Measurements from ENCODE around the gene DPH7. TPM values are rescaled to one million over a fixed set of nuclear protein-coding genes. Genes with fewer than 3 reads are reported as not detected.
"Not testable (repeated sequence)": the region's sequence is repeated elsewhere in the genome, so short reads cannot be mapped to it uniquely, and the experiment has no call there.

Gene DPH7
- total RNA-seq = 51.7 and 51.9 TPM in 2 replicates

- Mint-ChIP-seq H3K27ac (peak within 1 kb of the TSS; percentile 72), H3K4me3 (peak within 1 kb of the TSS; percentile 88), H3K36me3 (ENCODE audit: low read depth) (peaks cover 37% of the 10 kb centered on the region), H3K4me1 (peaks cover 29% of the 10 kb centered on the region), H3K27me3 (no peaks in the 10 kb centered on the region), H3K9me3 (no peaks in the 10 kb centered on the region)
- DNase-seq = peak; percentile 99
- intact Hi-C loops (cut with micrococcal nuclease) = loop anchor here (2.0 kb wide), 2 partner anchors 28 to 40 kb away; partner anchors contain the start of genes EHMT1, MRPL41 and PNPLA7
These were observed at the start of gene DPH7 for GRCh38 chr9:137578518-137579258. Gene DPH7, minus strand, starts transcription at chr9:137578925. Its CDS starts 148 bp downstream, at chr9:137578777.

- intact Hi-C loops (cut with micrococcal nuclease); H3K9me3 Mint-ChIP-seq; DNase-seq; H3K27me3 Mint-ChIP-seq; H3K4me3 Mint-ChIP-seq: not testable (repeated sequence)
- H3K36me3 Mint-ChIP-seq (ENCODE audit: low read depth) = peaks cover 24% of the 10 kb centered on the region
- peaks cover 37% of the 10 kb centered on the region for H3K4me1 Mint-ChIP-seq
- peak overlapping the region; percentile 42 for H3K27ac Mint-ChIP-seq
These were observed 48.7 kb upstream of the DPH7 start for GRCh38 chr9:137627406-137627805.

- no peaks in the 10 kb centered on the region for H3K9me3 Mint-ChIP-seq
- no peaks in the 10 kb centered on the region for H3K27me3 Mint-ChIP-seq
- intact Hi-C loops (cut with micrococcal nuclease) = no loop called here
- peaks cover 26% of the 10 kb centered on the region for H3K36me3 Mint-ChIP-seq (ENCODE audit: low read depth)
- no peak for DNase-seq
- no peak overlapping the region for H3K4me3 Mint-ChIP-seq
- H3K27ac Mint-ChIP-seq = no peak overlapping the region
- H3K4me1 Mint-ChIP-seq = peaks cover 38% of the 10 kb centered on the region
These were observed 47.7 kb upstream of the DPH7 start for GRCh38 chr9:137626464-137626863.

- H3K4me3 Mint-ChIP-seq; H3K27me3 Mint-ChIP-seq; H3K27ac Mint-ChIP-seq; H3K9me3 Mint-ChIP-seq; DNase-seq; intact Hi-C loops (cut with micrococcal nuclease): not testable (repeated sequence)
- peaks cover 44% of the 10 kb centered on the region for H3K4me1 Mint-ChIP-seq
- peaks cover 21% of the 10 kb centered on the region for H3K36me3 Mint-ChIP-seq (ENCODE audit: low read depth)
These were observed 43.5 kb upstream of the DPH7 start for GRCh38 chr9:137622211-137622610.

GRCh38 chr9:137621131-137621757 lies 42.5 kb upstream of the DPH7 start:
- Mint-ChIP-seq H3K27me3 (no peaks in the 10 kb centered on the region), H3K4me3 (peak overlapping the region; percentile 28), H3K36me3 (ENCODE audit: low read depth) (peaks cover 21% of the 10 kb centered on the region), H3K4me1 (peaks cover 43% of the 10 kb centered on the region), H3K27ac (no peak overlapping the region), H3K9me3 (no peaks in the 10 kb centered on the region)
- DNase-seq = peak; percentile 71
- intact Hi-C loops (cut with micrococcal nuclease) = no loop called here

- Mint-ChIP-seq H3K9me3 (no peaks in the 10 kb centered on the region), H3K4me1 (peaks cover 43% of the 10 kb centered on the region), H3K36me3 (ENCODE audit: low read depth) (peaks cover 22% of the 10 kb centered on the region), H3K27me3 (no peaks in the 10 kb centered on the region), H3K27ac (no peak overlapping the region), H3K4me3 (peak overlapping the region; percentile 84)
- intact Hi-C loops (cut with micrococcal nuclease) = no loop called here
- DNase-seq = no peak
These were observed 41.9 kb upstream of the DPH7 start for GRCh38 chr9:137620581-137620980.

- DNase-seq = no peak
- Mint-ChIP-seq H3K27ac (peak overlapping the region; percentile 90), H3K9me3 (no peaks in the 10 kb centered on the region), H3K4me3 (peak overlapping the region; percentile 84), H3K36me3 (ENCODE audit: low read depth) (peaks cover 18% of the 10 kb centered on the region), H3K27me3 (no peaks in the 10 kb centered on the region), H3K4me1 (peaks cover 37% of the 10 kb centered on the region)
- intact Hi-C loops (cut with micrococcal nuclease) = no loop called here
These were observed 41.3 kb upstream of the DPH7 start for GRCh38 chr9:137620048-137620405.

- intact Hi-C loops (cut with micrococcal nuclease) = loop anchor here (2.0 kb wide), 1 partner anchor 41 kb away; the partner anchor contains the start of gene DPH7
- peak overlapping the region; percentile 84 for H3K4me3 Mint-ChIP-seq
- no peaks in the 10 kb centered on the region for H3K27me3 Mint-ChIP-seq
- peaks cover 37% of the 10 kb centered on the region for H3K4me1 Mint-ChIP-seq
- peak overlapping the region; percentile 90 for H3K27ac Mint-ChIP-seq
- DNase-seq = peak; percentile 82
- no peaks in the 10 kb centered on the region for H3K9me3 Mint-ChIP-seq
- H3K36me3 Mint-ChIP-seq (ENCODE audit: low read depth) = peaks cover 21% of the 10 kb centered on the region
These were observed 40.7 kb upstream of the DPH7 start for GRCh38 chr9:137619240-137620047.

GRCh38 chr9:137618105-137619067 lies 39.7 kb upstream of the DPH7 start, which contains the start of gene EHMT1:
Gene EHMT1, plus strand, starts transcription at chr9:137619005. Its CDS starts 24 bp downstream, at chr9:137619029.
- peaks cover 21% of the 10 kb centered on the region for H3K36me3 Mint-ChIP-seq (ENCODE audit: low read depth)
- H3K4me1 Mint-ChIP-seq = peaks cover 35% of the 10 kb centered on the region
- DNase-seq = peak; percentile 98
- intact Hi-C loops (cut with micrococcal nuclease) = loop anchor here (1.0 to 2.0 kb wide), 3 partner anchors 13 to 40 kb away; partner anchors contain the start of genes ARRDC1, DPH7 and ZMYND19
- no peaks in the 10 kb centered on the region for H3K9me3 Mint-ChIP-seq
- no peaks in the 10 kb centered on the region for H3K27me3 Mint-ChIP-seq
- H3K4me3 Mint-ChIP-seq = peak within 1 kb of the TSS; percentile 90
- peak within 1 kb of the TSS; percentile 92 for H3K27ac Mint-ChIP-seq

- no peak for DNase-seq
- Mint-ChIP-seq H3K4me1 (peaks cover 21% of the 10 kb centered on the region), H3K27me3 (no peaks in the 10 kb centered on the region), H3K9me3 (no peaks in the 10 kb centered on the region), H3K27ac (no peak overlapping the region), H3K4me3 (no peak overlapping the region), H3K36me3 (ENCODE audit: low read depth) (peaks cover 14% of the 10 kb centered on the region)
- intact Hi-C loops (cut with micrococcal nuclease) = no loop called here
These were observed 36.7 kb upstream of the DPH7 start for GRCh38 chr9:137615387-137615871.

GRCh38 chr9:137614631-137615386 lies 36.1 kb upstream of the DPH7 start:
- Mint-ChIP-seq H3K36me3 (ENCODE audit: low read depth) (peaks cover 14% of the 10 kb centered on the region), H3K27ac (no peak overlapping the region), H3K9me3 (no peaks in the 10 kb centered on the region), H3K4me3 (no peak overlapping the region), H3K27me3 (no peaks in the 10 kb centered on the region), H3K4me1 (peaks cover 17% of the 10 kb centered on the region)
- DNase-seq = no peak
- intact Hi-C loops (cut with micrococcal nuclease) = no loop called here

All from activated CD4-positive, alpha-beta T cell treated with anti-CD3 and anti-CD28 coated beads, Interleukin-2, amount 10 ng/mL, durations not matched to agents 24 days and 14 days (primary cell).